Endometrium (tissue), 2 donors: ENCODE data around the gene WIZ.

Experiments used
- FAIRE-seq: peaks from 2 replicates; lab custom pipeline; 2012; peaks lifted over from hg19 to GRCh38; lab: Jason Lieb, UNC
- donor health status: control.
- donor health status: control.

WIZ gene

GRCh38 chr19:15464394-15465385 is 14.9 kb upstream of the WIZ start, which contains the start of gene RASAL3:
RASAL3 (minus strand) TSS chr19:15464544; CDS start chr19:15464358, 186 bp downstream.
- no peak for FAIRE-seq

GRCh38 chr19:15463861-15464371 is 14.2 kb upstream of the WIZ start:
- no peak for FAIRE-seq

DNA sequence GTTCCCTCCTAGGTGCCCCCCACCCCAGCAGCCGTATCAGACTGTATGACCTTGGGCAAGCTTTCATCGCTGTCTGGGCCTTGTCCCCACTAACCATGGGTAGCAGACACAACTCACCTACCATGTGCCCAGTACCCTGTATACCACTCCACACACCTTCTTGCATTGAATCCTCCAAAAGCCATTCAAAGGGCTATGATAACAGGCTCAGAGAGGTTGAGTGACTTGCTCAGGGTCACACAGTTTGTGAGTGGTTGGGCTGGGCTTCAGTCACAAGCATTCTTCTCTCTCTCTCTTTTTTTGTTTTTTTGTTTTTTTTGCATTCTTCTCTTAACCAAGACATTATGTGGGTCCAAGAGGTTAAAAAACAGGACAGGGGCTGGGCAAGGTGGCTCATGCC is 11.9 kb upstream of the WIZ start:
- FAIRE-seq = no peak

- no peak for FAIRE-seq
Observed at GRCh38 chr19:15457701-15458484, 8.1 kb upstream of the WIZ start.

DNA sequence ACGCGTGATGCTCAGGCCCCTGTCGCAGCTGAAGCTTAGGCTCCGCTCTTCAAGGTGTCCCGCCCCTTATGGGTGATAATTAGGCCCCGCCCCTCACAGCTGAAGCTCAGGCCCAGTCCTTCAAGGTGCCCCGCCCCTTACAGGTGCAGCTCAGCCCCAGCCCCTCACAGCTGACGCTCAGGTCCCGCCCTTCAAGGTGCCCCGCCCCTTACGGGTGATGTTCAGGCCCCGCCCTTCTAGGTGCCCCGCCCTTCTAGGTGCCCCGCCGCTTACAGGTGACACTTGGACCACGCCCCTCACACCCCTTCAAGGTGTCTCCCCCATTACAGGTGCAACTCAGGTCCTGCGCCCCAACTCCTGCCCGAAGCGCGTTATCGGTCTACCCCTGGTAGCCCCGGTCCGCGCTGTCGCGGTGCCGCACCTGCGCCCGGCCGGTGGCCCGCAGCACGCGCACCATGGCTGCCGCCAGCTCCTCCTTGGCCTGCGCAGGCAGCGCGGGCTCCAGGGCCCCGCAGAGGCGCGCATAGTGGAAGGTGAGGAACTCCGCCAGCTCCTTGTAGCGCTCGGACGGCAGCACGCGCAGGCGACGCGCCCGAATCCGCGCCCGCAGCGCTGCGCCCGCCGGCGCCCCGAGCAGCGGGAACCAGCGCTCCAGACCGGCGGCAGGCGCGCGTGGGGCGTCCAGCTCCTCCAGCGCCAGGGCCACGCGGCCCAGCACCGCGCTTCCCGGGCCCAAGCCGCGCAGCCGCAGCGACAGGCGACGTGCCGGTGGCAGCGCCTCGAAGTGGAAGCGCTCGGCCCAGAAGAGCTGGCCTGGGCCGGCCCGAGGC is 7.3 kb upstream of the WIZ start:
- FAIRE-seq = no peak

- no peak for FAIRE-seq
Observed at GRCh38 chr19:15456441-15456840, 6.7 kb upstream of the WIZ start.

GRCh38 chr19:15455996-15456395 is 6.2 kb upstream of the WIZ start:
- no peak for FAIRE-seq

- no peak for FAIRE-seq
Observed at GRCh38 chr19:15453906-15454860, 4.4 kb upstream of the WIZ start.

DNA sequence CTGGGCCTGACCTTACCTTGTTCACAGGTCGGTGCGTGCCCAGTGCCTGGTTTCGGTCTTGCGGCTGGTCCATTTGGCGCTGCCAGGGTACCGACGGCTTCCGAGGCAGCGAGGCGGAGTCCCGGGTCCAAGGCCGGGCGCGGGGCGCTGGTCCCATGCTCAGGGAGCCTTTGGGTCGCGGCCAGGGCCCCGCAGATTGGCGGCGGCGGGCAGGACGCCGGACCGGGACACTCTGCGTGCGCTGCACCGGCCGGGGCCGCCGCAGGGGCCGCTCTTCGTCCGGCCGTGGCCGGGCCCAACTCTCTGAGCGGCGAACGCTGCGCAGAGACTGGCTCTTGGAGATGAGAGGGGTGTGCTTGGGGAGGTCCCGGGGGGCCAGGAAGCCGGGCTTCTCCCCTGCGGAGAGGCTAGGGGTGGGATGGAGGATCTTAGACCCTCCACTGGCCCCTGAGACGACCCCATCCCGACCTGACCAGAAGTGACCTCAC is 3.4 kb upstream of the WIZ start:
- FAIRE-seq = no peak

GRCh38 chr19:15452111-15453047 is 2.6 kb upstream of the WIZ start:
- FAIRE-seq = no peak

GRCh38 chr19:15450528-15450890 is 753 bp upstream of the WIZ start:
- no peak for FAIRE-seq

DNA sequence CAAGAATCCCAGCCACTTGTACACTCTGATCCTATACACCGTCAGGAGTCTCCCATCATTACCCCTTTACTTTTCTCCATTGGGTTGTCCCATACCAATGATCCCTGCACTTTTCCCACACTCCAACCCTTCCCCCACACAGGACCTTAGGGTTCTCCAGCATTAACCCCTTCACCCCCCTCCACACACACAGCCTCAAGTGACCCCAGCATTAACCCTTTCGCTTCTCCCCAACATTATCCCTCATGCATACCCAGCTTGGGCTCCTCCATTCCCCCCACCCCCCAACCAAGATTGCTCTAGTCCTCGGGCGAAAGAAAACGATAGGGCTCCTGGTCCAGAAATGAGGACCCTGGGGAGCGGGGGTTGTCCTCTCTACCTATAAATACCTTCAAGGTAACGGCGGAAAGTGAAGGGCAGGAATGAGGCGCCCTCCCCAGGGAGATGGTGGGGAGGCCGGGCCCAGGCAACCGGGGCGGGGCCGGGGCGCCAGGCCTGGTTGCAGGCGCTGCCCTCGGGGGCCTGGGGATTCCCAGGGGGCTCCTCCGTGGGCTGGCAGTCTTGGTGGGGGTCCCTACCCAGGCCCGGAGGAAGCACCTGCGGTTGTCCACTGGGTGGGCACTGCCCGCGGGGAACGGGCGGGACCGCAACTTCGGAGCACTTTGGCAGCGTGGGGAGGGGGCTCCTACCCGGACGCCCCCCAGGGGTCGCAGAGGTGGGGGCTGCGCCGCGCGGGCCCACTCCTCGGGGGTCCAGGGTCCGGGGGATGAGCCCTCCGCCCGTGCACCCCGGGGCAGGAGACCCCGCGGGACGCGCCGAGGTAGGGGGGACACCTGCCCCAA is 757 bp downstream of the WIZ start:
- FAIRE-seq = no peak

DNA sequence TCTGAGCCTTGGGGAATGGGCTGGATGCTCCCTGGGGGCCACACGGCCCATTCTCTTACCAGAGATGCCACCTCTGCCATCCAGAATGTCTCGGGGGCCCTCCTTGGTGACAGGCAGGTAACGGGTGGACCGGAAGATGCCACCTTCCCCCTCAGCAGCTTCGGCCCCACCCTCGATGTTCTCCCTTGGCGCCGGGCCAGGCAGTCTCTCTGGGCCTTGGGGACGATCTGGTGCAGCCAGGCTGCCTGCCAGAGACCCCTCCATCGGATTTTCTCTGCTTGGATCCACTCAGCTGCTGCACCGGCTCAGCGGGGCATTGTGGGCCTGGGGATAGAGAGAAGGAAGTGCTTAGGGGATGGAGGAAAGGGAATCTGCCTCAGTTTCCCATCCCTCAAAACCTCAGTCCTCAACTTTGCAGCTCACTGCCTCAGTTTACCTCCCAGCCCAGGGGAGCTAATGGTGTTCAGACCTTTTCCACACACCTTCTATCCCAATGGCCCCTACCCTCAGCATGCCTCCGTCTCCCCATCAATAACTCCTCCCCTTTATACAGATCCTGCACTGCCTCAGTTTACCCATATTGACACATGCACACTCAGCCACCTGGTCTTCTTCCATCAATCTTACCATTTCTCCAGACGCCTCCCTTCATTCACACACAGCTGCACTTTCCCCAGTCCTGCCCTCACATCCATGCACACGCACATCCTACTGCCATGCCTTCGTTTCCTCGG is 1.5 kb downstream of the WIZ start:
- FAIRE-seq = no peak

DNA sequence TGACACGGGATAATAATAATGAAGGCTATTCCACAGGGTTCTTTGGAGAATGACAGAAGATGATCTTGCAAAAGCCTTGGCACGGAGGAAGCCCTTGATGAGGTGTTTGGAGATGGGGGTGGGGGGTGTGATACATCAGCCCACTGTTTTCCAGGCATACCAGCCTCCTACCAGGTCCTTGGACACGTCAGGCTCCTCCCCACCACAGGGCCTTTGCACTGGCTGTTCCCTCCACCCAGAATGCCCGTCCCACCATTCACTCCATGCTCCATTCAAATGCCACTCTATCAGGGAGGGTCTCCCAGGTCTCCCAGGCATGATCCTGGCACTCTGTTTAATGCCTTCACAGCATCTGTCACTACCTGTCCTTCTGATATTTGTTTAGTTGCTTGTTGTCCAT is 2.7 kb downstream of the WIZ start:
- no peak for FAIRE-seq

DNA sequence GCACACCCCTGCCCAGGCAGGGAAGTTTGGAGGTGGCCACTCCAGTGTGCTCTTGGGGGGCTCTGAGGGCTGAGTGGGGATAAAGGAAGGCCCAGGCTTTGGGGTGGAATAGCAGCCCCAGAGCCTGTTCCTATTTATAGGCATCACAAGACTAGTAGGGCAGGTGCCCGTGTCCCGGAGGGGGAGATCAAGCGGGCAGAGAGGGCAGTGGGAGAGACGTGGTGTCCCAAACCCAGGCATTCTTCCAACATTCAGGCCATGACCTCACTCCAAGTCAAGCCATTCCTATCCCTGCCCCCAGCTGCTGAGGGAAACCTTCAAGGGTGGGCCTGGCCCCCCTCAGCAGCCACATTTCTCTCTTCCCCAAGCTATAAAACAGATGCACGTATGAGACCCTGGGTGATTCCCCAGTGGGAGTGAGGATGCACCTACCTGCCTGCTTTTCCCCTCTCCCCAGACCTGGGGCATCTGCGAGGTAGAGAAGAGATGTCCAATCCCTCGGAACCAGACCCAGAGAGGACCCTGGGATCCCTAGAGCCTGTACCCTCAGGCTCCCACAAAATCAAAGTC is 3.9 kb downstream of the WIZ start:
- FAIRE-seq = no peak

GRCh38 chr19:15445227-15445605 is 4.5 kb downstream of the WIZ start:
- FAIRE-seq = no peak

GRCh38 chr19:15444505-15445226 is 5.1 kb downstream of the WIZ start:
- FAIRE-seq = no peak
